GM11168 (cell line): ENCODE measurements around the gene SHQ1.
"Not testable (repeated sequence)": the region's sequence is repeated elsewhere in the genome, so short reads cannot be mapped to it uniquely, and the experiment has no call there.

Source experiments
- in situ Hi-C: fragments of 300-500 bp; cut with MboI; formaldehyde crosslinking; loops from one replicate; pipeline ENCODE4 v1.12.0; 2022; ENCODE audit warnings: low sequenced_read_pairs; ENCODE audit not compliant: unreplicated experiment

Gene SHQ1

GRCh38 chr3:72810063-72810462 lies 38.2 kb downstream of the SHQ1 start:
- in situ Hi-C loops = loop anchor here (10.0 kb wide), 1 partner anchor 725 kb away; no protein-coding TSS in a partner anchor

- in situ Hi-C loops = no loop called here
Observed at GRCh38 chr3:72804361-72804760, 43.9 kb downstream of the SHQ1 start.

- in situ Hi-C loops = no loop called here
Observed at GRCh38 chr3:72803573-72803972, 44.7 kb downstream of the SHQ1 start.

GRCh38 chr3:72802001-72802400 lies 46.2 kb downstream of the SHQ1 start:
- in situ Hi-C loops = no loop called here

- in situ Hi-C loops = no loop called here
Observed at GRCh38 chr3:72800869-72801268, 47.4 kb downstream of the SHQ1 start.

GRCh38 chr3:72798552-72799195 lies 49.6 kb downstream of the SHQ1 start:
- in situ Hi-C loops = no loop called here

- in situ Hi-C loops = no loop called here
Observed at GRCh38 chr3:72797773-72798543, 50.3 kb downstream of the SHQ1 start.

GRCh38 chr3:72794079-72794478 lies 54.2 kb downstream of the SHQ1 start:
- in situ Hi-C loops = no loop called here

- in situ Hi-C loops = no loop called here
Observed at GRCh38 chr3:72791161-72791560, 57.1 kb downstream of the SHQ1 start.

GRCh38 chr3:72789786-72790185 lies 58.5 kb downstream of the SHQ1 start:
- in situ Hi-C loops = no loop called here

- in situ Hi-C loops = not testable (repeated sequence)
Observed at GRCh38 chr3:72788232-72788631, 60.0 kb downstream of the SHQ1 start.

- in situ Hi-C loops = no loop called here
Observed at GRCh38 chr3:72786668-72787067, 61.6 kb downstream of the SHQ1 start.

GRCh38 chr3:72784226-72784625 lies 64.0 kb downstream of the SHQ1 start:
- in situ Hi-C loops = no loop called here

- in situ Hi-C loops = no loop called here
Observed at GRCh38 chr3:72782521-72782920, 65.7 kb downstream of the SHQ1 start.

GRCh38 chr3:72769758-72770540 lies 78.3 kb downstream of the SHQ1 start:
- in situ Hi-C loops = no loop called here

GRCh38 chr3:72768936-72769335 lies 79.3 kb downstream of the SHQ1 start:
- in situ Hi-C loops = no loop called here

GRCh38 chr3:72768481-72768880 lies 79.8 kb downstream of the SHQ1 start:
- in situ Hi-C loops = no loop called here

GRCh38 chr3:72768006-72768441 lies 80.2 kb downstream of the SHQ1 start:
- in situ Hi-C loops = no loop called here

- in situ Hi-C loops = no loop called here
Observed at GRCh38 chr3:72766866-72767265, 81.4 kb downstream of the SHQ1 start.

- in situ Hi-C loops = no loop called here
Observed at GRCh38 chr3:72763751-72764440, 84.3 kb downstream of the SHQ1 start.
